HG03135 (cell line): Measurements from ENCODE around the gene TRUB2.
"Not testable (repeated sequence)": the region's sequence is repeated elsewhere in the genome, so short reads cannot be mapped to it uniquely, and the experiment has no call there.

Experiments
- ATAC-seq: cut with Tn5 transposase; IDR thresholded peaks from one replicate; pipeline ENCODE4 v1.9.1; 2021; ENCODE audit warnings: mild to moderate bottlenecking, moderate library complexity; ENCODE audit not compliant: unreplicated experiment

The TRUB2 gene

DNA sequence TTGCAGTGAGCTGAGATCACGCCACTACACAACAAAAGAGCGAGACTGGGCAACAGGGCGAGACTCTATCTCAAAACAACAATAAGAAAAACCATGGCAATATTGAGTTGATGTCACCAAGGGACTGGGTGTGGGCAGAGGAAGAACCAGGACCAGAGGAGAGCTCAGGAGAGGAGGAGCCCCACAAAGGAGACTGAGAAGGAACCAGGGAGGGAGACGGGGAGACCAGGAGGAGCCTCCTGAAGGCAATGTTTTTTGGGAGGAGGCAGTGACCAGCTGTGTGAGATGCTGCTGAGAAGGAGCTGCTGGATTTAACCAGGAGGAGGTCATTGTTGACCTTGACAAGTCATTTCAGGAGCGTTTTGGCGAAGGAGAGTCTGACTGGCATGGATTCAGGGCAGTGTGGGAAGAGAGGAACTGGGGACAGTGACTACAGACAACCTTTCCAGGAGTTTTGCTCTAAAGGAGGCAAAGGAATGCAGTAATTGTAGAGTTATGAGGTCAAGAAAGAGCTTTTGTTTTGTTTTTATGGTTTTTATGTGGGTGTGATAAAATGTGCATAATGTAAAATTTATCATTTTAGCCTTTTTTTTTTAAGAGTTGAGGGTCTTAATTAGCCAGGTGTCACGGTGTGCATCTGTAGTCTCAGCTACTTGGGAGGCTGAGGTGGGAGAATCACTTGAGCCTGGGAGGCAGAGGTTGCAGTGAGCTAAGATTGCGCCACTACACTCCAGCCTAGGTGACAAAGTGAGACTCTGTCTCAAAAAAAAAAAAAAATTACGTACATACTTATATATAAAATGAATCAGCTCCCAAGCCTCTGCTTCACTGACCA is 17.9 kb downstream of the TRUB2 start:
- no peak for ATAC-seq

DNA sequence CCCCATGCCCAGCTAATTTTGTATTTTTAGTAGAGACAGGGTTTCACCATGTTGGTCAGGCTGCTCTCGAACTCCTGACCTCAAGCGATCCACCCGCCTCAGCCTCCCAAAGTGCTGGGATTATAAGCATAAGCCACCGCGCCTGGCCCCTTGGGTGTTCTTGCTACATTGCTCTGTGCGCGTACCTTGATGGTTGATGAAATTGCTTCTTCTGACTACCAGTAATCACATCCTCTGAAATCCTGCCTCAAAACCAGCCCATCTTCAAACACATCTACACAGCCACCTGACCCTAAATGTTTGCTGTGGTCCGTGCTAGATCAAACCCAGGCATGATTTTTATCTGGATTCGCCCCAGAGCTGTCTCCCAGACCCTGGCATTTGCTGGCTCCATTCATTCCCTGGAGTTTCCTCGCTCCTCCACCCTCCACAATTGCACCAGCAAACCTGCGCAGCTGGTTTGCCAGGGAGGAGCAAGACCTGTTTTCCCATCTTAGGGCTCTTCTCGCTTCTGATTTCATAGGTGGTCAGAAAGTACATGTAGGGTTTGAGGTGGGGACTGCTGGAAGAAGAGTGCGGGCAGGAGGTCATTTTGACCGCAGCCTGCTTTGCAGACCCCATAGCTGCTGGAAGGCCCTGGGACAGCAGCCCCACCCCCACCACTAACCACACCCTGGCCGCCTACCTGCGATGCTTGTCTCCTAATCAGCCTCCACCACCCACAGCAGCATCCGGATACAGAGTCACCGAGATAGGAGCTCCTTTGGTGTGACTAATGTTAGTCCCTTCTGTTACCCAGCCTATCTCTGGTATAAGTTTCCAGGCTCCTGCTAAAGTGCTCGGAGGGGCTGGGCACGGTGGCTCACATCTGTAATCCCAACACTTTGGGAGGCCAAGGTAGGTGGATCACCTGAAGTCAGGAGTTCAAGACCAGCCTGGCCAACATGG is 23.4 kb downstream of the TRUB2 start:
- ATAC-seq, result no peak

DNA sequence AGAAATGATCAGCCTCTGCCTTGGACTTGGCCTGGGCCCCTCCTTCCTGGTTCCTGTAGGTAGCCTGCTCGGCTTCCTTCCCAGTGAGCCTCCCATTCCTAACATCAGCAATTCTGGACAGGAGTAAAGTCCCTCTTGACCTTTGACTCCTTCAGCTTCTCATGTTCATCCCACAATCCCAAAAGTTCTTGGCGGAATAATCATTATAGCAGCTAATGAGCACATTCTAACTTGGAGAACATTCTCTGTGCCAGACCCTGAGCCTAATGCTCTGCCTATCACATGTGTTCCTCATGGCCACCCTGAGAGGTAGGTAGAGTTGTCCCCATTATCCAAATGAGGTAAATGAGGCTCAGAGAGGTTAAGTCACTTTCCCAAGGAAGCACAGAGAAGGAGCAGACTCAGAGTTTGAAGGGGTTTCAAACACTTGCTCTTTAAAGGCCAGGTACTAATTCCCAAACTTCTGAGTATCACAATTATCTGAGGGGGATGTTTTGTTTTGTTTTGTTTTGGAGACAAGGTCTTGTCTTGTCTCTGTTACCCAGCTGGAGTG is 24.9 kb downstream of the TRUB2 start:
- no peak for ATAC-seq

DNA sequence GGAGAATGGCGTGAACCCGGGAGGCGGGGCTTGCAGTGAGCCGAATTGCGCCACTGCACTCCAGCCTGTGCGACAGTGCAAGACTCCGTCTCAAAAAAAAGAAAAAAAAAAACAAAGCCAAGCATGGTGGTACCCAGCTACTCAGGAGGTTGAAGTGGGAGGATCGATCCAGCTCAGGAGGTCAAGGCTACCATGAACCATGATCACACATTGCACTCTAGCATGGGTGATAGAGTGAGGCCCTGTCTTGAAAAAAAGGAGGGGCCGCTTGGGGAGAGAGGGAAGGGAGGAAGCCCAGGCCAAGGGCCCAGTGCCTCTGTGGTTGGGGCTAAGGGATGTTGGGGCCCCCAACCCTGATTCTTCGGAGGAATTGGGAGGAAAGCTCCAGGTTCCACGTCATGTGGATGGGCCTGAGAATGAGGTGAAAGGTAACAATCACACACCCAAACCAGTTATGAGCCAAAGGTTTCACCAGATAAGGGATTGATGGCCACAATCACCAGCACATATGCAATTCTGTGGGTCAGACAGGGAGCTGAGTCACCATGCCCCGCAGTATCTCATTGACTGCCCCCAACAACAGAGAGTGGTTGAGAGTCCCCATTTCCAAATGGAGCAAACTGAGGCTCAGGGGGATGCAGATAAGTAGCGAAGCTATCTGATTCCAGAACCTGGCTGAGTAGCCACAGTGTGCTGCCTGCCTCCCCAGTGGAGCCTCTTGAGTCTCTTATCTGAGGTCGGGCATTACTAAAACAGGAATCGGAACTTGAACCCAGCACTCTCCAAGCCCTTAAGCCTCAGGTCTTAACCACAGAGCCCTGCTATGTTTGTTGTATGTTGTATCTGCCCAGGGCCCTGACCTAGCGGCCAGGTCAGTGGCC is 25.7 kb downstream of the TRUB2 start:
- ATAC-seq, result no peak

DNA sequence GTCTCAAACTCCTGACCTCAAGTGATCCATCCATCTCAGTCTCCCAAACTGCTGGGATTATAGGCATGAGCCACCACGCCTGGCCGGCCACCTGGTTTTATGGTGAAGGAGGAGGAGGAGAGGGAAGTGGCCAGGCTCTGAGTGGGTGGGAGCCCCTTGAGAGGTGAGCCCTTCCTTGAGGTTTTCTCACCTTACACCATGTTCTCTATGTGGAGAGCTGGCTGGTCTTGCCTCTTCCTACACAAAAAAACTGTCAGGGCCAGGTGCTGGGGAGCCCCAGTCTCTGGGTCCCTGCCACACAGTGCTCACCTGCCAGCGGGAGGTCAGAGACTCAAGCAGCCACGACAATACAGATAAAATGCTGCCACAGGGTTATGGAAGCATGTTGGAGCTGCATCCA is 28.1 kb downstream of the TRUB2 start:
- ATAC-seq, result no peak

DNA sequence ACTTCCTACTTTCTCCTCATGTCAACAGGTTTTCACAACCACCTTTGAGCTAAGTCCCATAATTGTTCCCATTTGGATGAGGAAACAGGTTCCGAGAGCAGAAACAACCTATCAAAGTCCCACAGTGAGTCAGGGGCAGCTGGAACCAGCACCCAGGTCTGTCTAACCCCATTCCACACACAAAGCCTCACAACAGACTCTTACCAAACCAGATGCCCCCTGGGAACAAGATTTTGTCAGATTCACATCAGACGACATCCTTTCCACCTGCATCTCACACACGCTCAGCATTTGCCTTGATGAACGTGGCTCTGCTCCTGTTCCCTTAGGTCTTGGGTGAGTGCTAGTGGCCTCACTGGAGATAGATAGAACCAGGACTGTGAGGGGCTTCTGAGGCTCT is 29.2 kb downstream of the TRUB2 start:
- ATAC-seq, result no peak

DNA sequence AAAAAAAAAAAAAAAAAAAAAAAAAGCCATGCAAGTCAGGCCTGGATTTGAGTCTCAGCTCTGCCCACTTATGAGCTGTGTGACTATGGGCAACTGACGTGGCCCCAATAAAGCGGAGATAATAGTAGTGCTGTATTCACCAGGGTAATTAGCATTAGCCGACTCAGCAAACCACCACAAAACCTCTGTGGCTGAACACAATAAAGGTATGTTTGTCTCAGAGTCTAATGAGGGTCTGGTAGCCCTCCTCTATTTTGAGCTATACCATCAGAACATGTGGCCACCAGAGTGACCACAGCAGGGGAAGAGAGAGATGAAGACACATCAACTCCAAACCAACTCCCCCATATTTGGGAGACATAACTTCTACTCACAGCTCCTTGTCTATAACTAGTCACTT is 30.2 kb downstream of the TRUB2 start:
- ATAC-seq, result no peak

DNA sequence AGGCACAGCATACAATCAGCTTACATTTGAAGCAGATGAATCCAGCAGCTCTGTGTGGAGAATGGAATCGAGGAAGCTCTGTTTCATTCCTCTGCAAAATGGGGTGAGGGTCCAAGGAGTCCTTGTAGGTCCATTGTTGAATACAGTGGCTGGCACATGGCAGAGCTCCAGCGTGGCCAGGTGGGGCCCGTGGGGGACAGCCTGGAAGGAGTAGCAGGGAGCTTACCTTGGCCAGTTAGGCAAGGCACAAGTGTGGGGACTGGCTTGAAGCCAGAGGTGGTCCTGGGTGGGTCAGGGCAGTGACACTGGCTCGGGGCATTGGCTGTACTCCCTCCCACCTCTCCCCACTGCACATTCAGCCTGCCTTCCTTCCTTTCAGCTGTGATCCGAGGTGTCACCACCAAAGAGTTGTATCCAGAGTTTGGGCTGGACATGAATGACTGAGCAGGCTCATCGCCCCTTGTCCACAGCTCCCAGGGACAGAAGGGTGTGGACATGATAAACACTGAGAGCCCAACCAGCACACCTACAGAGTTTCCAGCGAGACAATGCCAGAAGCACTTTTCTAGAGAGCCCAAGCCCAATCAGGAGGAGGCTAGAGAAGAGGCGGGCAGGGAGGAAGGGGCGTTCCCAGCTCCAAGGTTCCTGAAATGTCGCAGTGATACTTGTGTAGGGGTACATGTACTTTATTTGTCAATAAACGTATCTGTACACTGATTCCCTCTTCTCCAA is 33.8 kb downstream of the TRUB2 start:
- no peak for ATAC-seq

DNA sequence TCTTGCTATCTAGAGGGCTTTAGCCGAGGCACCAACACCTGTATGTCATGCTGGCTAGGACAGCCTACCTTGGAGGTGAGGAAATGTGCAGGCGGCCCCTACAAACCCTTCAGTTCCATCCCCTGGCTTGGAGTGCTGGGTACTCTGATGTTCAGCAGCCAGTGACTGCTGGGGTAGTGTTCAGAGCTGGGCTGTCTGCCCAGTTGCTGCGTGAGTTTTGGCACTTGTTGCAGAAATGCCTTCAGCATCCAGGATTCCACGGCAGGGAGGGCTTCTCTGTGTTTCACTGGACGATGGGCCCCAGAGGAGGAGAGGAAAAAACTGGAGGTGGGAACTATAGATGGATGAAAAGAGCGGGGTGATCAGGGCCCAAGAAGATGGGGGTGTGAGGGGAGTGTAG is 35.8 kb downstream of the TRUB2 start:
- no peak for ATAC-seq

DNA sequence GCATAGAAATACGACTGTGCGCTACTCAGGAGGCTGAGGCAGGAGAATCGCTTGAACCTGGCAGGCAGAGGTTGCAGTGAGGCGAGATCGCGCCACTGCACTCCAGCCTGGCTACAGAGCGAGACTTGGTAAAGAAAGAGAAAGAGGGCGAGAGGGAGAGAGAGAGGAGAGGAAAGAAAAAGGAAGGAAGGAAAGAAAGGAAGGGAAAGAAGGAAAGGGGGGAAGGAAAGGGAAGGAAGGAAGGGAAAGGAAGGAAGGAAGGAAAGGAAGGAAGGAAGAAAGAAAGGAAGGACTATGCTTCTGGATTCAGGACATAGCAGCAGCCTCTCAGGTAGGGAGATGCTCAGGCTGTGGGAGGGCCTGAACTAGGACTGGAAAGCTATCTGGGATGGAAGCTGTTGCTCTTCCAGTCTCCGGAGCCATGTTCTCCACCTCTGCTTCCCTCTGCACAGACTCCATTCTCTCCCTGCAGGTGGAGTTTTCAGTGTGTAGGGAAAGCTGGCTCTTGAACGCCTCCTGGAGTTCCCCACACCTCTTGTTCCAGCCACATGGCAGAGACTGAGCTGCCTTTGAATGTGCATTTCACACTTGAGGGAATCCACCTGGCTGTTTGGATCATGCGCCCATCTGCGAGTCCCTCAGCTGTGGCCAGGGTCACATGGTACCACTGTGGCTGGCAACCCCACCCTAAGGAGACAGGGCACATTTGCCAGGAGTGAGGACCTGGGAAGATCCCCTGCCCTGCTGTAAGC is 37.0 kb downstream of the TRUB2 start:
- ATAC-seq, result no peak

DNA sequence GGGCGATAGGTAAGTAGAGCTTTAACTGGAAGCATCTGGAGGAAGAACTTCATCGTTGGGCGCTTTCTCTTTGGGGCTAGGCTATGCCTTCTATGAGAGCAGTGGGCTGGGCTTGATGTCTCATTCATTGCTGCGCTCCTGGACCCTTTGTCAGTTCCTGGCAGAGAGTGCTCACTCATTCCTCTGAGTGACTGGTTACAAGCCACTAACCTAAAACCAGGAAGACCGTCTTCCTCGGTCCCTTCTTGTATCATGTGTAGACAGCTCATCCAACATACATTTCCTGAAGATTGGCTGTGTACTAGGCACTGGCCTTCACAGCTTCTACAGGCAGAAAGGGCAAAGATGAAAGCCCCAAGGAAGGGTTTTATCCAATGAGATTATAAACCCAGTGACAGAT is 39.7 kb downstream of the TRUB2 start:
- ATAC-seq, result no peak

DNA sequence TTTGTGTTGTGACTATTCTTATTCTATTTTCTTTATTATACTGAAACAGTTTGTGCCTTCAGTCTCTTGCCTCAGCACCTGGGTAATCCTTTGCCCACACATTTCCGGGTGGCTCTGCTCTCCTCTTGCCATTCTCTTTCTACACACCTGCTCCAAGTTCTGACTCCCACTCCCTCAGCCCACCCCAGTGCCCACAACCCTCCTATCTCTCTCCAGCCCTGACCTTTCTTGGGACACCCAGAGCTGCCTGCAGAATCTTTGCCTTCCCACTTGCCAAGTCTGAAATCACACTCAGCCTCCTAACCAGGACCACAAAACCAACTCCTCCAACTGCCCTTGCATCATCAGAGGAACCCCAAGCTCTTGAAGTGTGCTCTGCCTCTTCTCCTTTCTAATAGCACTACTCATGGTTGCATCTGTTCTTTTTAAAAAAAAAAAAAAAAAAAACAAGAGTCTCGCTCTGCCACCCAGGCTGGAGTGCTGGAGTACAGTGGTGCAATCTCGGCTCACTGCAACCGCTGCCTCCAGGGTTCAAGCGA is 42.1 kb downstream of the TRUB2 start:
- no peak for ATAC-seq

DNA sequence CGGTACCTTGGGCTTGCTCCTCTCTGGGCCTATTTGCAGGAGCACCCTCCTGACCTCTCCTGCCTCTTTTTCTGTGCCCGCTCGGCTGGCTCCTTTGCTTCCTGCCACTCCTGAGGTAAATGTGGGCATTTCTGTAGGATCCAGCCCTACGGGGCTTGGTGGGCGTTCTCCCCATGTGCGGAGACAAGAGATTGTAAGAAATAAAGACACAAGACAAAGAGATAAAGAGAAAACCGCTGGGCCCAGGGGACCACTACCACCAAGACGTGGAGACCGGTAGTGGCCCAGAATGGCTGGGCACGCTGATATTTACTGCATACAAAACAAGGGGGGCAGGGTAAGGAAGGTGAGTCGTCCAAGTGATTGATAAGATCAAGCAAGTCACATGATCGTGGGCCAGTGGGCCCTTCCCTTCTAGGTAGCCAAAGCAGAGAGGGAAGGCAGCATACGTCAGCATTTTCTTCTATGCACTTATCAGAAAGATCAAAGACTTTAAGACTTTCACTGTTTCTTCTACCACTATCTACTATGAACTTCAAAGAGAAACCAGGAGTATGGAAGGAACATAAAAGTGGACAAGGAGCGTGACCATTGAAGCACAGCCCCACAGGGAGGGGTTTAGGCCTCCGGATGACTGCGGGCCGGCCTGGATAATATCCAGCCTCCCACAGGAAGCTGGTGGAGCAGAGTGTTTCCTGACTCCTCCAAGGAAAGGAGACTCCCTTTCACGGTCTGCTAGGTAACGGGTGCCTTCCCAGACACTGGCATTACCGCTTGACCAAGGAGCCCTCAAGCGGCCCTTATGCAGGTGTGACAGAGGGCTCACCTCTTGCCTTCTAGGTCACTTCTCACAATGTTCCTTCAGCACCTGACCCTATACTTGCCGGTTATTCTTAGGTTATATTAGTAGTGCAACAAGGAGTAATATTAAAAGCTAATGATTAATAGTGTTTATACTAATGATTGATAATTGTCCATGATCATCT is 42.9 kb downstream of the TRUB2 start:
- not testable (repeated sequence) for ATAC-seq

DNA sequence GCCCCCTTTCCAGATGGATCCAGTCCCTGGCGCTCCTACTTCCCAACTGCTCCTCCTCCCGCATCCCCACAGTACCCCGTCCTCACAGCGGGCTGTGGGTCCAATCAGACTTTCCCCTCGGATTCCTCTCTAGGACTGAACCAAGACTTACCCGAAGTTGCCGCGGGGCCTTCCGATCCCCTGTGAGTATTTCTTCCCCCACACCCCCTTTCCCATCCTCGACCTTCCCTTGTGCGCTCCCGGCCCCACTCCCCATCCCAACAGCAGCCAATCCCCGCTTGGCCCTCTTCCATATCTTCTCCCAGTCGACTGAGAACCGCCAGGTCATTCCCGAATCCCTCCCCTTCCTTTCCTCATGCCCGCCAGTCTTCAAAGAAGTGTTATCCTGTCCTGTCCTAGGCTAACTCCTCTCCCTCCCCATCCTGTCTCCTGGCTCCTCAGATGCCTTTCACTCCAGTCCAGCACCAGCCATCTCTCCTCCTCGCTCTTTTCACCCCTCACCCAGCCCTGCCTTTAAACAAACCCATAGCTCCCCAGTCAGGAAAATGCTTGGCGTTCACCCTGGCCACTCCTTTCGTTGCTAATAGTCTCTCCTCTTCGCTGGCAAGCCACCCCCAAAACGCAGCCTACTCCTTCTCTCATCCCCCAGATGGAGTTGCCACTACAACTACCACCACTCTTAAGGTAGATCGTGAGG is 45.5 kb downstream of the TRUB2 start:
- ATAC-seq, result no peak

DNA sequence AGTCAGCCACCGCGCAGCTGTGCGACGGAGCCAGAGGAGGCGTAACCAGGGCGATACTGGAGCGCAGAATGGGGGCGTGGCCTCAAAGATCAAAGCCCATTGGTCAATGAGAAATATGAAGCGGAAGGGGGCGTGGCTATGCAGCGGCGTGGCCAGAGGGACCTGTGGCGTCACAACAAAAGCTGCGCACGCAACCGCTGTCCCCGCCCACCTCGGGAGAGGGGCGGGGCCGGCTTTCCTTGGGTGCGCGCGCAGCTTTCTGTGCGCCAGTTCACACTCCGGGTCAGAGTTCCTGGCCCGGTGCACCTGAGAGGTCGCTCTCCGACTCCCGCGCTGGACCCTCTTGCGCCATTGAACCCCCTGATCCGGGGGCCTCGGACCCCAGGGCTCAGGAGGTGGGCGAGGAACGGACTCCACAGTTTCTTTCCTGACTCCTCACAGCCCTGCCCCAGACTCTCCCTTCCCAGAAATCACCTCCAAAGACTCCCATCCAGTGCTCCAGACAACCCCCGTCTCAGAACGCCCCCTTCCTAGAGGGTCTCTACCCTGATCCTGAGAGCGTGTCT is 46.2 kb downstream of the TRUB2 start, which contains the start of gene SWI5:
SWI5 (plus strand) TSS at position 269 of the 566 bp plus-strand sequence.
- peak; percentile 95 for ATAC-seq

DNA sequence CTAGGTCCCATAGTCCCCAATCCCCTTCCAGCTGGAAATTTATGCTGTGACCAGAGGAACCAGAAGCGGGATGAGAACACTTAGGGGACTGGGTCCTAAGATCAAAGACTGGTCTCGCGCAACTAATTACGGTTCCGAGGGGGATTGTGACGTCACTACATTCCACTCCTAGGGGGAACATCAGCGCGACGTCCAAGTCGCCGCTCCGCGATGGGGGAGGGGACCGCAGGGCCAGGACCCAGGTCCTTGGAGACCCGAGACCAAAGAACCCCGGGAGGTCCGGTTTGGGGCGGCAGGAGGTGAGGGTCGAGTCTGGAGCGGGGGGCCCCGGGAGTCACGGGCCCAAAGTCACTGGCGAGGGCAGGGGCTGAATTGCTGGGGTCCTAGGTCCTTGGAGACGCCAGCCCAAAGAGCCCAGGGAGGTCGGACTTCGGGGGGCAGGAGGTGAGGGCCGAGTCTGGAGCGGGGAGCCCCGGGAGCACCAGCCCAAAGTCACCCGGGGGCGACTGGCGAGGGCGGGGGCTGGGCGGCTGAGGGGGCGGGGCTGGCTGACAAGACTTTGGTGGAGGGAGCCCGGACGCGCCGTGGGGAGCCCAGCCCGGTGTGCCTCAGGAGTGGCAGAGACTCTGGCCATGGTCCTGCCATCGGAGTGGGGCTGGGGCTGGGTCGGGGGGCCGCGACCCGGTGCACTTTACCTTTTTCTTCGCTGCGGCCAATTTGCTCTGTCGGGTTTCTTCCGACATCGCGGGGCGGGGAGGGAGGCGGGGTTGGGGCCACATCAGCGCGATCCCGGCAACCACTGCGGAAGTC is 46.8 kb downstream of the TRUB2 start, which contains the start of gene GOLGA2:
GOLGA2 (minus strand) TSS at position 810 of the 810 bp plus-strand sequence; CDS start at position 779, 31 bp downstream.
- peak; percentile 48 for ATAC-seq
